Inferior parietal cortex (tissue), 1 donor: ENCODE data around the gene RBBP4.
A peak's percentile ranks its signal among the peaks of the same experiment; 100 is the strongest.
"Not testable (repeated sequence)": the region's sequence is repeated elsewhere in the genome, so short reads cannot be mapped to it uniquely, and the experiment has no call there.

ENCODE experiments used
- DNase-seq: peaks from one replicate; pipeline ENCODE4 v3.0.0-alpha.2; 2016; ENCODE audit errors: extremely low spot score

The RBBP4 gene

DNA sequence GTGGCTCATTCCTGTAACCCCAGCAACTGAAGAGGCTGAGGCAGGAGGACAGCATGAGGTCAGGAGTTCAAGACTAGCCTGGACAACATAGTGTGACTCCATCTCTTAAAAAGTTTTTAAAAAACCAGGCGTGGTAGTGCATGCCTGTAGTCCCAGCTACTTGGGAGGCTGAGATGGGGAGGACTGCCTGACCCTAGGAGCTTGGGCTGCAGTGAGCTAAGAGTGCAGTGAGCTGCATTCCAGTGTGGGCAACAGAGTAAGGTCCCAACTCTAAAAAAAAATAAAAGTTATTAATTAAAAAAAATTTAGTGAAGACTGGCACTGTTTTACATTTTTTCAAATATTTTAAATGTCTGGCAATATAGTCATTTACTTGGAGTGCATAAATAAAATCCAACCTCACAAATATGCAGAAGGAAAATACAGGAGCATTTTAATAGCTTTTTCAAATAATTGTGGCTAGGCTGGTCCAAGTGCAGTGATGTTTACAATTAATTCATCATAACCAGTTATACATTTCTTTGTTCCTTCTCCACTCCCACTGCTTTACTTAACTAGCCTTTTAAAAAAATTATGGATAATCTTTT is 11.4 kb upstream of the RBBP4 start:
- DNase-seq, result no peak

DNA sequence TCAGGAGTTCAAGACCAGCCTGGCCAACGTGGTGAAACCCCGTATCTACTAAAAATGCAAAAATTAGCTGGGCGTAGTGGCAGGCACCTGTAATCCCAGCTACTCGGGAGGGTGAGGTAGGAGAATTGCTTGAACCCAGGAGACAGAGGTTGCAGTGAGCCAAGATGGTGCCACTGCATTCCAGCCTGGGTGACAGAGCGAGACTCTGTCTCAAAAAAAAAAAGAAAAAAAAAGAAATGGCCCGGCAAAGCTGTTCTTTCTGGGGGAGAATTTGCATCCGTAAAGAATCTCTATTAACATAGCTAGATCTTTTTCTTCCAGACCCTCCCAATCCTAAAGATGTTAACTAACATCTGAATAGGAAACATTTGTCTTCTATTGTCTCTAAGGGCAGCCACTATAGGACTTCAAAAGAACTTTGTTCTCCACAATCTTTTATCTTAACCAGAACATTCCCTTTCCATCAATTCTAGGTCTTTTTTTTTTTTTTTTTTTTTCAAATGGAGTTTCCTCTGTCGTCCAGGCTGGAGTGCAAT is 8.6 kb upstream of the RBBP4 start:
- DNase-seq, result not testable (repeated sequence)

DNA sequence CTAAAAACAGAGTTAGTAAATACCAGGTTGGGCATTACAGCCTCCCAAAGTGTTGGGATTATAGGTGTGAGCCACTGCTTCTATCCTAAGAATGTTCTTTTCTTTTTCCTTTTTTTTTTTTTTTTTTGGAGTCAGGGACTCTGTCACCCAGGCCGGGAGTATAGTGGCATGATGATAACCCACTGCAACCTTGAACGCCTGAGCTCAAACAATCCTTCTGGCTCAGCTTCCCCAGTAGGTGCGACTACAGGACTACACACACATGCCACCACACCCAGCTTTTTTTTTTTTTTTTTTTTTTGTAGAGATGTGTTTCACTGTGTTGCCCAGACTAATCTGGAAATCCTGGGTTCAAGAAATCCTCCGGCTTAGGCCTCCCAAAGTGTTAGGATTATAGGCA is 6.6 kb upstream of the RBBP4 start:
- no peak for DNase-seq

DNA sequence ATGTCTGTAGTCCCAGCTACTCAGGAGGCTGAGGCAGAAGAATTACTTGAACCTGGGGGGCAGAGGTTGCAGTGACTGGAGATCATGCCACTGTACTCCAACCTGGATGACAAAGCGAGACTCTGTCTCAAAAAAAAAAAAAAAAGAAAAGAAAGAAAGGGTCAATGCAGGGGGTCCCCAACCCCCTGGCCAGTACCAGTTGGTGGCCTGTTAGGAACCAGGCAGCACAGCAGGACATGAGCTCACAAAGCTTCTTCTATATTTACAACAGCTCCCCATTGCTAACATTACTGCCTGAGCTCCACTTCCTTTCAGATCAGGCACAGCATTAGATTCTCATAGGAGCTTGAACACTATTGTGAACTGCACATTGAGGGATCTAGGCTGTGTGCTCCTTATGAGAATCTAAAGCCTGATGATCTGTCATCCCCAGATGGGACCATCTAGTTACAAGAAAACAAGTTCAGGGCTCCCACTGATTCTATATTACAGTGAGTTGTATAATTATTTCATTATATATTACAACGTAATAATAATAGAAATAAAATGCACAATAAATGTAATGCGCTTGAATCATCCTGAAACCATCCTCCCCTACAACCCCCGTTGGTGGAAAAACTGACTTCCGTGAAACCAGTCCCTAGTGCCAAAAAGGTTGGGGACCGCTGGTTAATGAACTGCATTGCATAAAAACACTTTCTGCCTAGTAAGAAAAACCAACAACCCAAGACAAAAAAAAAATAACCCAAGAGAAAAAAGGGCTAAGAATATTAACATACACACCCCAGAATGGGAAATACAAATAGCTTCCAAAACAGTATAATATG is 3.5 kb upstream of the RBBP4 start:
- no peak for DNase-seq

DNA sequence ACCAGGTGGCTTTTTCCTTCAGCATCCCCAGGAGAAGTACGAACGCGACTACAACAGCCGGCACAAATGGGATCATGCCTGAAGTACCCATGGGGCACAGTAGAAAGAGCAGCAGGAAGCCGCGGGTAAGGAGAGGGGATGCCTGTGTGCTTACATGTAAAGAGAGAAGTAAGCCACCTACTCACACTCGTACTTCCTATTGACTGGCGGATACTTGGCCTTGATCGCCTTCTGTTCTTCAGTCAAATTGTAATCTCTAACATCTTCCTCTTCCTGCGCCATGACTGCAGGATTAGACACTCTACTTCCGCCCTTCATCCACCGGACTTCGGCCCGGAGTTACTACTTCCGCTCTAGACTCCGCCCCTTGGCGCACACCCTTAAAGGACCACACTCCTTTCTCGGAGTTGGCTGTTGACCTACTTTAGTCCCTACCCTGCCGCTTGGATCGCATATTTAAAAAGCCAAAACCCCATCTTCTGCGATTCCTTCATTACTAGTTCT is 708 bp upstream of the RBBP4 start, which contains the start of gene ZBTB8OS:
Gene ZBTB8OS (minus strand): TSS at position 303 of the 504 bp plus-strand sequence. CDS start 21 bp downstream, at position 282.
- peak; percentile 98 for DNase-seq

DNA sequence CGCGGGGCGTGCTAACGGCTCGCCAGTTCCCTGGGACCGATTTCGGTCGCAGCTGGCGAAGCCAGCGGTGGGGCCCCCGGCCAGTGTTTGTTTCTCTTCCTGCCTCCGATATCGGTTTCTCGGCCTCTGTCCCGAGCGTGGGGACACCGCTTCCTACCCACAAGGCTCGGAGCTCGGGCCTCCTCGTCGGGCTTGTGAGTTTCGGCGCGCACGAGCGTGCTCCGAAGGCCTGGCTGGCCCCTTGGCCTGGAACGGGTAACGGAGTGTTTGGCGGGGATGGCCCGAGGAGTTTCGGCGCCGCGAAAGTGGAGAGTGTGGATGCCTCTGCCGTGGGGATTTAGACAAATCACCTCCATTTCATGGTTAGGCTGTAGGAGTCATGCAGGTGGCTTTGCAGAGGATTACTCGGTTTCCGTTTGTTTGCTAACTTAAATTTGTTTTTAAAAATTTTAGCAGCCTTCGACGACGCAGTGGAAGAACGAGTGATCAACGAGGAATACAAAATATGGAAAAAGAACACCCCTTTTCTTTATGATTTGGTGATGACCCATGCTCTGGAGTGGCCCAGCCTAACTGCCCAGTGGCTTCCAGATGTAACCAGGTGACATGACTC is 559 bp downstream of the RBBP4 start:
- DNase-seq, result no peak

GRCh38 chr1:32652244-32652962 is 1.4 kb downstream of the RBBP4 start:
- DNase-seq, result no peak

DNA sequence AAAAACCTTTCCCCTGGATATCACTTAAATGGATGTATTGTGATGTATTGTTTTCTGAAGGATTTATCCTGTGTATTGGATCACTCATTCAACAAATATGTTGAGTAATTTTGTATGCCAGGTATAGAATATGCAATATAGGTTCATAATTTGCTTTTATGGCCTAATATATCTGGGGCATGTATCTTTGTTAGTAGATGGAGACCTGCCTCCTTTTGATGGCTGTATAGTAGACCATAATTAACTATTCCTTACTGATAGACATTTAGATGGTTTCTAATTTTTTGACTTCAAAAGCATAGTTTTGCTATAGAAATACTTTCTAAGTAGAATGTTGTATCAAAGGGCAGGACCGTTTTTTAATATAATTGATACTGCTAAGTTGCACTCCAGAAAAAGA is 8.6 kb downstream of the RBBP4 start:
- DNase-seq, result no peak

GRCh38 chr1:32665915-32666314 is 14.9 kb downstream of the RBBP4 start:
- no peak for DNase-seq

- no peak for DNase-seq
These were observed 16.0 kb downstream of the RBBP4 start for GRCh38 chr1:32666901-32667566.

- DNase-seq, result peak; percentile 24
These were observed 17.7 kb downstream of the RBBP4 start for GRCh38 chr1:32668716-32669115.

GRCh38 chr1:32676945-32677344 is 25.9 kb downstream of the RBBP4 start:
- no peak for DNase-seq

GRCh38 chr1:32679993-32680392 is 29.0 kb downstream of the RBBP4 start:
- DNase-seq, result not testable (repeated sequence)

DNA sequence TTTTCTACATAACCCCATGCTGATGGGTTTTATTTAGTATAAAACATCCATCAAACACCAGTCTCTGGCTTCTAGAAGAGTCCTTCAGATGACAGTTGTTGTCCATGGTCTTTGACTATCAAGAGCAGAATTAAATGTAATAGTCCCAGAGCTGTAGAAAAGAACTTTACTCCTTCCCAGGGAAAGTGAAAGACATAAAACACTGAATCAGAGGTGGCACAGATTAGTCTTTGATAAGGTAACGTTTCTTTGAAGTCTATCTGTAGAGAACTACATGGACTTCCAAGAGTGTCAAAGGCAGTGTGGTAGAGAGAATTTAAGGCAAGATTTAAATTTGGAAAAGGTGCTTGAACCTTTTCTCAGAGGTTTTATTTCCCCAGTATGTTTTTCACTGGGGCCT is 29.6 kb downstream of the RBBP4 start:
- DNase-seq, result no peak

- DNase-seq, result no peak
These were observed 30.5 kb downstream of the RBBP4 start for GRCh38 chr1:32681509-32681908.

DNA sequence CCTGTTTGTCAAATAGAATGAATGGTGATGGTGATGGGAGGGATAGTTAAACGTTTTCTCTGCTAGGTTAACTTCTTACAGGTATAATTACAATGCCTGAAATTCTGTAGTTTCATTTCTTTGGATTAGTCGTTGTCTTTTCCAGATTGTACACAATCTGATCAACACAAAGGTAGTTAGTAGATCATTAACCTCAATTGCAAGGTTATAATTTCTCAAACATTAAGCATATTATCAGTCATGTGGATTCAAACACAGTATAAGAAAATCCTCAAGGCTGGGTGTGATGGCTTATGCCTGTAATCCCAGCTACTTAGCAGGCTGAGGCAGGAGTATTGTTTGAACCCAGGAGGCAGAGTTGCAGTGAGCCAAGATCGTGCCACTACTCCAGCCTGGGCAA is 31.0 kb downstream of the RBBP4 start:
- DNase-seq, result no peak

DNA sequence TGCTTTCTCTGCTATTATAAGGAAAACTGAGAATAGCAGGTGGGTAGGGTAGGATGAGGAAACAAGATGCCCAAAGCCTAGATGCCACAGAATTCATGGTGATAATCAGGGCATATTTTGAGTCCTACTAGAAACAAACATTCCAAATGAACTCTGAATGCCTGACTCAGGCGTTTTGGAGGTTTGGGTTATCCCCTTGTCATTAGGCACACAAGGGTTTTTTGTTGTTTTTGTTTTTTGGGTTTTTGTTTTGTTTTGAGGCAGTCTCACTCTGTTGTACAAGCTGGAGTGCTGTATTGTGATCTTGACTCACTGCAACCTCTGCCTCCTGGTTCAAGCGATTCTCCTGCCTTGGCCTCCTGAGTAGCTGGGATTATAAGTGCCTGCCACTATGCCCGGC is 32.4 kb downstream of the RBBP4 start:
- no peak for DNase-seq

GRCh38 chr1:32684167-32684811 is 33.3 kb downstream of the RBBP4 start:
- DNase-seq, result peak; percentile 32

GRCh38 chr1:32685498-32685897 is 34.5 kb downstream of the RBBP4 start:
- no peak for DNase-seq

- DNase-seq, result no peak
These were observed 35.4 kb downstream of the RBBP4 start for GRCh38 chr1:32686387-32686786.
